ENCODE results near the gene SNAPC3. TPM values are rescaled to one million over a fixed set of nuclear protein-coding genes. Genes with fewer than 3 reads are reported as not detected.

Gene SNAPC3
- total RNA-seq, 1 experiment from 2014 or later: 28.0 TPM

DNA sequence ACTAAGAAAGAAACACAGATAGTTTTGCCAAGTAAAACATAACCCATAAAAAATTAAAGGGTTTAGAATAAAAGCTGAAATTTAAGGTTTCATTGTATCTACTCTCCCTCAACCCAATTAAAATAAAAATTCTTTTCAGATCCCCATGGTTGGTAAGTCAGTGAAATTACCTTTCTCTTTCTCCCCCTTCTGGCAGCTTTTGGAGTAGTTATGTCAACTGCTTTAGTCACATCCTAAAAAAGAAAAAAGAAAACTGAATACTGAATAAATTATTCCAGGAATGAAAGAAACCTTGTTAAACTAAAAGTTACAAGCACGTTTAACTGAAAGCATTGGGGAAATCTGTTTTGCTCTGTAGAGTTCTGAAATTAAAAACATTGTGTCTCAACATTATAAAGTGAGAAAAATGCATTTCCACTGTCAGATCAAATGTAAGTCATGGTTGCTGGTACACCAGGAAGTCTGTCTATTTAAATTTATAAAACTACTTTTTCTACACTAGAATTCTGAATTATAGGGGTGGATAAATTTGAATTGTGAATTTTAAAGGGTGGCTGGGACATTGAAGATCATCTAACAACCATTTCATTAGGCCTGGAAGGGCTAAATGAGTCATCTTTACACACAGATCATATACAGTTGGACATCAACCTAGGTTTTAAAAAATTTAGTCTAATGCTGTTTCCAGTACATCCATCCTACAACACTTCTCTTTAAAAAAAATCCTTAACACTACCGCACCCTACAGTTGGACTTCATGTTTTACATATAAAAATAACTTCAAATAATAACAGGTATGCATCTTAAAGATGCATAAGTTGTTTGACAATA, 63.4 kb downstream of the SNAPC3 start:
- peaks cover 55 to 87% (median 82%) of the 10 kb centered on the region in 3 experiments; a peak in 6 of 7 replicates for H3K36me3 Mint-ChIP-seq (ENCODE audit: insufficient read depth in 1 of 3, low read depth in 3 of 3)
- no peak overlapping the region for H3K4me3 Mint-ChIP-seq
- Histone ChIP-seq H4K8ac (replicated peaks; ENCODE audit: insufficient read length, low read depth, low read length) (no peak overlapping the region), H4K20me1 (ENCODE audit: control insufficient read depth, insufficient read depth, insufficient read length) (no peaks in the 10 kb centered on the region), H3K23ac (ENCODE audit: insufficient read length, low read depth, low read length) (no peak overlapping the region), H3K9ac (ENCODE audit: extremely low read depth, insufficient read length, low read length) (no peak overlapping the region), H3K14ac (ENCODE audit: insufficient read depth, low read length) (no peak overlapping the region), H3T11ph (ENCODE audit: low read length) (no peak overlapping the region), H3K23me2 (ENCODE audit: insufficient read length, low read depth, low read length, poor library complexity, severe bottlenecking) (no peaks in the 10 kb centered on the region), H3K79me2 (ENCODE audit: insufficient read depth, low read length) (no peaks in the 10 kb centered on the region; the same call in 1 of the 2 replicates), H3K56ac (ENCODE audit: insufficient read length, low read depth, low read length) (no peak overlapping the region), H3K27me3 (ENCODE audit: insufficient read depth, low read length) (no peaks in the 10 kb centered on the region), H3K9me3 (ENCODE audit: control insufficient read depth, low read depth, low read length) (no peaks in the 10 kb centered on the region), H3K4ac (ENCODE audit: low read depth, low read length) (no peak overlapping the region), H2BK5ac (ENCODE audit: insufficient read length, low read length) (no peak overlapping the region), H2AK5ac (ENCODE audit: insufficient read length, low read length) (no peak overlapping the region), H3K79me1 (ENCODE audit: insufficient read depth, low read depth, low read length, poor library complexity, severe bottlenecking) (peaks cover 2% of the 10 kb centered on the region), H3K18ac (ENCODE audit: insufficient read length, low read depth, low read length) (no peak overlapping the region), H2BK20ac (ENCODE audit: low read depth, low read length, poor library complexity, severe bottlenecking) (no peak overlapping the region), H4K91ac (ENCODE audit: insufficient read length, low read depth, low read length) (no peak overlapping the region), H3K4me1 (ENCODE audit: insufficient read depth, low read length) (no peaks in the 10 kb centered on the region), H2BK120ac (ENCODE audit: low read depth, low read length, poor library complexity, severe bottlenecking) (no peak overlapping the region), H2BK12ac (ENCODE audit: insufficient read length, low read depth, low read length) (no peak overlapping the region), H3K4me2 (ENCODE audit: insufficient read depth, insufficient read length, low read length) (no peak overlapping the region), H2AFZ (ENCODE audit: low read length) (no peak overlapping the region), H3K27ac (ENCODE audit: insufficient read length, low read depth, low read length) (no peak overlapping the region), H2BK15ac (ENCODE audit: low read depth, low read length) (no peak overlapping the region), H4K5ac (ENCODE audit: insufficient read length, low read depth, low read length) (no peak overlapping the region)
- H3K9me3 Mint-ChIP-seq: no peaks in the 10 kb centered on the region
- TF ChIP-seq CTCF (conservative IDR thresholded peaks at IDR 0.05): peak; percentile 65
- H3K27me3 Mint-ChIP-seq (ENCODE audit: low read depth): no peaks in the 10 kb centered on the region
- no peak for DNase-seq
- 100% methylated on average over 1 of the region's 2 CpGs for WGBS (ENCODE audit: extremely low coverage, insufficient read length, low lambda C conversion rate)
- peaks cover 8 to 16% of the 10 kb centered on the region in 2 experiments for H3K4me1 Mint-ChIP-seq
- H3K27ac Mint-ChIP-seq: 0 out of 7 replicates have a peak overlapping the region, but pooled peaks of 1 of the 3 experiments have one; percentile 13

Measured in H9 (cell line).